OCI-M2 (cell line): ENCODE results near the gene RNPEPL1.

Source experiments
- DNase-seq: peaks from one replicate; lab custom pipeline; 2025; ENCODE audit not compliant: unreplicated experiment; lab: John Stamatoyannopoulos, UW

Gene RNPEPL1

DNA sequence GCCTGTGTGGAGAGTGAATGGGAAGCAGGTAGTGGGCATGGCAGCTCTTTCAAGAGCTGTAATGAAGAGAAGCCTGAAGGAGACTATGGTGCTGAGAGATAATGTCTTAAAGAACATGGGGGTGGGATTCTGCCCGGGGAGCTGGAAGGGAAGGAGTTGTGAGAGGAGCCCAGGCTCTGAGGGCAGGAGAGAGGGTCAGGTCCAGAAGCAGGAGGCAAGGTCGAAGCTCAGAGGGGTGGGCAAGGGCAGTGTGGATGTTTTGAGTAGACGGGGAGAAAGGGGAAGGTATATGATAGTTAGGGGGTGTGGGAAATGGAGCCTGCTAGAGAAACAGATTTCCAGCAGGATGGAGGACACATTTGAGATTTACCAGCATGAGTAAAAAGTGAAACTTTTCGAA is 20.4 kb downstream of the RNPEPL1 start:
- no peak for DNase-seq

GRCh38 chr2:240589375-240589774 is 21.1 kb downstream of the RNPEPL1 start:
- DNase-seq = no peak

GRCh38 chr2:240589850-240590525 is 21.7 kb downstream of the RNPEPL1 start:
- DNase-seq = no peak

DNA sequence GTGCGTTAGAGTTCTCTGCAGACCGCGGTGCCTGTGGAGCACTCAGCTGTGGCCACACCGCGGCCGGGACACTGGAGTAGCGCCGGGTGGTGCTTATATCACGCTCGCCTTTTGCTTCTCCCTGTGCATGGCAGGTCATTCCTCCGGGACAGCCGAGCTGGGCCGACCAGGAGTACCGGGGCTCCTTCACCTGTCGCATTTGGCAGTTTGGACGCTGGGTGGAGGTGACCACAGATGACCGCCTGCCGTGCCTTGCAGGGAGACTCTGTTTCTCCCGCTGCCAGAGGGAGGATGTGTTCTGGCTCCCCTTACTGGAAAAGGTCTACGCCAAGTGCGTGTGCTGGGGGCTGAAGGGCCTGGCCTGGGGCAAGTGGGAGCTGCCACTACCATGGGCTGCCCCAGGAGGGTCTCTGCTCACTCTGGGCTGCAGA is 22.4 kb downstream of the RNPEPL1 start:
- DNase-seq = no peak

DNA sequence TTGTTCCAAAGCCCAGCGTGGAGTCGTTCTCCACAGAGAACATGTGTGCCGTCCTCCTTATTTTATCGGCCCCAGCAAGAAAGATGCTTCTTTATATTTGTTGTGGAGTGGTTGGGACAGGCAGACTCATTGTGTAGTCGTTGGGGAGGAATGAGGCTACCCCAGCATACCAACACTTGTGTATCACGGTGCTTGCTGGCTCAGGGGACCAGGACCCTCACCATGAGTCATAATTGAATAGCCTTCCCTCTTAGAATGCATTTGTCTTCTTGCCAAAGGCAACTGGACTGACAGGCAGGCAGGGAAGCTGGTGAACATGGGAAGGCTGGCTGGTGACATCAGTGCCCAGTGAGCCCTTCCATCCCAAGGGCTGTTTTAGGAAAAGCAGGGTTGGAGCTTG is 22.9 kb downstream of the RNPEPL1 start:
- no peak for DNase-seq

- DNase-seq = no peak
Measured at GRCh38 chr2:240591784-240592183, 23.5 kb downstream of the RNPEPL1 start.

- no peak for DNase-seq
Measured at GRCh38 chr2:240593026-240593702, 24.9 kb downstream of the RNPEPL1 start.

DNA sequence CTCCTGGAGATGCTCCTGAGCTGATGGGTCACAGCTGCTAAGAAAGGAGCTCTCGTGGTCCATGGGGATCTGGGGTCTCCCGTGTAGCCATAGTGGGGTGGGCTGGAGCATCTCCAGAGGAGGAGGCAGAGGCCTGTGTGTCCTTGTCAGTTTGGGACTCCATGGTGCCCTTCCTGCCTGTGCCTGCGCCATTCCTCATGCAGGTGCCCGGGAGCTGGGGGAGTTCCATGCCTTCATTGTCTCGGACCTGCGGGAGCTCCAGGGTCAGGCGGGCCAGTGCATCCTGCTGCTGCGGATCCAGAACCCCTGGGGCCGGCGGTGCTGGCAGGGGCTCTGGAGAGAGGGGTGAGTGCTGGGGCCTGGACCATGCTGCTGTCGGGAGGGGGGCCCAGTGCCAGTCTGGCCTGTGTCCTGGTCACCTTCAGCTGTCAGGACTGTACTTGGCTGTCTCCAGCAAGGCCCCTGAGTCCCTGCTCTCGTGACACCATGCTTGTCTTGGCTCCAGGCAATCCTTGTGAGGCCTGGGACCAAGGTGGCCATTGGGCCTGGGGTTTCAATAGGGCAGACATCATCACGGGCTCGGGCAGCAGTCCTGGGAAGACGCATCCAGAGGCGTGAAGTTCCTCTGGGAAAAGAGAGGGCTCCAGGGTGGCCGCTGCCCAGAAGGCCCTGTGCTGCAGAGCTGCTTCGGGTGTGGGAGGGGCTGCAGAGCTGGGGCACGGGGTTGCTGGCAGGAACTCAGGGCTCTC is 25.6 kb downstream of the RNPEPL1 start:
- no peak for DNase-seq

DNA sequence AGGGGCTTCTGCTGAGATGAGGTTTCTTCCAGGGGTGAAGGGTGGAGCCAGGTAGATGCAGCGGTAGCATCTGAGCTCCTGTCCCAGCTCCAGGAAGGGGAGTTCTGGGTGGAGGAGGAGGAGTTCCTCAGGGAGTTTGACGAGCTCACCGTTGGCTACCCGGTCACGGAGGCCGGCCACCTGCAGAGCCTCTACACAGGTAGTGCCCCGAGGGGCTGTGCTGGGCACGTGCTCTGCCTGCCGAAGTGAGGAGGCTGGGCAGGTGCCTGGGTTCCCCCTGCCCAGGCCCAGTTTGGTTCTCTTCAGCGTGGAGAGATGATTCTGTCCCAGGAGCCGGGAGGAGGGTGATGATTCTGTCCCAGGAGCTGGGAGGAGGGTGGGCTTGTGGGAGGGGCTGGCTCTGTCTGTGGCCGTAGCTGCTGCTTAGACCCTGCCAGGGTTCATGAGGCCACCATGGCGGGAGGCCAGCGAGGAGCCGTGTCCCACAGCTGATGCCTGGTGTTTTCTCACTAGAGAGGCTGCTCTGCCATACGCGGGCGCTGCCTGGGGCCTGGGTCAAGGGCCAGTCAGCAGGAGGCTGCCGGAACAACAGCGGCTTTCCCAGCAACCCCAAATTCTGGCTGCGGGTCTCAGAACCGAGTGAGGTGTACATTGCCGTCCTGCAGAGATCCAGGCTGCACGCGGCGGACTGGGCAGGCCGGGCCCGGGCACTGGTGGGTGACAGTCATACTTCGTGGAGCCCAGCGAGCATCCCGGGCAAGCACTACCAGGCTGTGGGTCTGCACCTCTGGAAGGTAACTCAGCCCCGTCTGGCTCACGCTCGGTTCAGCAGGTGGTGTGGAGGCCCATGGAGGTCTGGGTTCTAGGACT is 26.5 kb downstream of the RNPEPL1 start:
- no peak for DNase-seq

- DNase-seq = no peak
Measured at GRCh38 chr2:240595381-240596079, 27.2 kb downstream of the RNPEPL1 start.

- DNase-seq = no peak
Measured at GRCh38 chr2:240596080-240596460, 27.8 kb downstream of the RNPEPL1 start.

DNA sequence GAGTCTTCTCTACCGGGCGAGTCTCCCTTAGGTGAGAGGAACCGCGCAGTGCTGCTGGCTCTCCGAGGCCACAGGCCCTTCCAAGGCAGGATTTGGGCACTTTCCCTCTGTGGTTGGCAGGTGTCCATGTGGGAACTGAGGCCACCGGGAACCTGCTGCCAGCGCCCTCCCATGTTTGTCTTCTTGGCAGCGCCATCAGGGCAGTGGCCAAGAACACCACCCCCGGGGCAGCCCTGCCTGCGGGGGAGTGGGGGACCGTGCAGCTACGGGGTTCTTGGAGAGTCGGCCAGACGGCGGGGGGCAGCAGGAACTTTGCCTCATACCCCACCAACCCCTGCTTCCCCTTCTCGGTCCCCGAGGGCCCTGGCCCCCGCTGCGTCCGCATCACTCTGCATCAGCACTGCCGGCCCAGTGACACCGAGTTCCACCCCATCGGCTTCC is 28.2 kb downstream of the RNPEPL1 start:
- DNase-seq = no peak

DNA sequence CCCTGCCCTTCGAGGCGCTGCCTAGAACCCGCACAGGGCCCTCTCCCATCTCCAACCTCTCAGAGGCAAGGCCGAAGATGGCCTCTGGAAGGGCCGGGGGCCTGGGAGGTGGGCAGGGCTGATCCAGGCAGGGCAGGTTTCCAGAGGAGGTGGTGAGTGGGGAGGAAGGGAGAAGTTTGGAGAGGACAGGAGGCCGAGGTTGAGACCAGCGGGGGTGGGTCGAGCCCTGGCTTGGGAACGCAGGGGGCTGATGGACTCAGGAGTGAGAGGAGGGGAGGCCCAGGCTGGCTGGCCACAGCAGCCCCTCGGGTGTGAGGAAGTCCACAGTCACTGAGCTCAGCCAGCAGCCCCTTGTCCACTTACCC is 28.8 kb downstream of the RNPEPL1 start:
- DNase-seq = no peak

DNA sequence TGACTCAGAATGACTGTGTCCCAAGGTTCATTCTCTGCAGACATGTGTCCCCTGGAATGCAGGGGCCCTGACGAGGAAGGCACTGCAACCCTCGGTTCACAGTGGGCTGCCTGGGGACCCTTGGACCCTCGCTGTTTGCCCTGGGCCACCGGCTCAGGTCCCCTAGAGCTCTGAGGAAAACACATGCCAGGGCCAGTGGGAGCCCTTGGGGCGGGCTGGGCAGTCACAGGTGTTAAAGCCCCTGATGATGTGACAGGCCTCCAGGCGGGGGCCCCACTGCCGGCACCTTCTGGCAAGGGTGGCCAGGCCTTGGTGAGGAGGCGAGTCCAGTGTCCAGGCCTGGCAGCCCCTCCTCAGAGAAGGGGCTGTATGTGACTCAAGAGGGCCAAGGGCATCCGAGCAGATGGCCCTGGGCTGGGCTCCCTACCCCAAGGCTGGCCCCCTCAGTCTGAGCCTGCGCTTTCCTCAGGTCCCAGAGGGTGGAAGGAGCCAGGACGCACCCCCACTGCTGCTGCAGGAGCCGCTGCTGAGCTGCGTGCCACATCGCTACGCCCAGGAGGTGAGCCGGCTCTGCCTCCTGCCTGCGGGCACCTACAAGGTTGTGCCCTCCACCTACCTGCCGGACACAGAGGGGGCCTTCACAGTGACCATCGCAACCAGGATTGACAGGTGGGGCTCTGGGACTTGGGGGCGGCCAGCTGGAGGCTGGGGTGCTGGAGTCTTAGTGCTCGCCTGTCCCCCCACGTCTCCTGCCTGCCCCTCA is 29.3 kb downstream of the RNPEPL1 start:
- DNase-seq = no peak

DNA sequence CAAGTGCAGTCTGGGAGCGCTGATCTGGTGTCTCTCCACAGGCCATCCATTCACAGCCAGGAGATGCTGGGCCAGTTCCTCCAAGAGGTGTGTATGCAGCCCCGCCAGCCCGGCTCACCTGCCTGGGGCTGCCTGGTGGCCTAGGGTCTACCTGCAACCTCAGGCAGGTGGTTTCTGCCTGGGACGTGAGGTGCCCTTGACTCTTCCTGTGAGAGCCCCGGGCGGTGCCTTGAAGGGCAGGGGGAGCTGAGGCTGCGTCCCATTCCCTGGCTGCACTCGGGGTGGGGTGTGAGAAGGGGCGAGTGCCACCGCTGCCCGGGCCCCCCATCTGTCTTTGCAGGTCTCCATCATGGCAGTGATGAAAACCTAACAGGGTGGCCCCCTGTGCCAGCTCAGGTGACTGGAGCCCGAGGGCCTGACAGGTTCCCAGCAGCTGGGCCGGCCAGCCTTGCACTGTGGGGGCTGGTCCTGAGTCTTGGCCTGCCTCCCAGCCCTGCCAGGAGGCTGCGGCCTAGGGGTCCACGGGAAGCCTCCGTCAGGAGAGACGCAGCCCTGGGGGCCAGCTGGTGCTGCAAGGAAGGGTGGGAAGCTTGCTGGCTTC is 30.1 kb downstream of the RNPEPL1 start:
- DNase-seq = no peak

DNA sequence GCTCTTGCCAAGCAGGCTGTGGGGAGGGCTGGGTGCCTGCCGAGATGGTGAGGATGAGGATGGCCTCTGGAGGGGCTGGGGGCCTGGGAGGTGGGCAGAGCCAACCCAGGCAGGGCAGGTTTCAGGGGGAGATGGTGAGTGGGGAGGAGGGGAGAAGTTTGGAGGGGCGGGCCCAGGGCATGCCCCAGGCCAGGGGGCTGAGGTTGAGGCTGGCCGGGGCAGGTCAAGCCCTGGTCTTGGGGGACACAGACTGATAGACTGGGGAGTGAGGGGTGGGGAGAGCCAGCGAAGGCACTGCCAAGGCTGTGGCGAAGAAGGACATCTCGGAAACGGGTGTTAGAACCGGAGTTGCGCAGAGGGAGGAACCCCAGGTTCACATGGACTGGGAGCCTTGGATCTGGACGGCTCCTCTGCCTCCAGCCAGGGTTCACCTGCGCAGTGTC is 30.9 kb downstream of the RNPEPL1 start:
- no peak for DNase-seq

- no peak for DNase-seq
Measured at GRCh38 chr2:240600451-240600961, 32.2 kb downstream of the RNPEPL1 start.

- no peak for DNase-seq
Measured at GRCh38 chr2:240601061-240601830, 33.0 kb downstream of the RNPEPL1 start.

DNA sequence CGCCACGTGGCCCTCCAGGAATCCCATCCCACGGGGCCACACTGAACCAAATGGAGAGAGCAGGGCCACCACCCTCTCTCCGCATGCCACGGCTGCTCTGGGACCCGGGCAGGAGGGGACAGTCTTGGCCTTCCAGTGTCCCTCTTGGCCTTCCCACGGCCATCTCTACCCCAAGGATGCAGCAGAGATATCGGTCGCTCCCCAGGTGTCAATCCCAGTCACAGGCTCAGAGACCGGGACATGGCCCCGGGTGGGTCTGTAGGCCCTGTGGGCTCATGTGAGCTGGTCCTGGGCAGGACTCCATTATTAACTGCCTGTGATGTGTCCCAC is 33.5 kb downstream of the RNPEPL1 start:
- no peak for DNase-seq
